GM19397 (cell line): Measurements from ENCODE around the gene LTBP1.
"Not testable (repeated sequence)": the region's sequence is repeated elsewhere in the genome, so short reads cannot be mapped to it uniquely, and the experiment has no call there.

Experiments used
- ATAC-seq: cut with Tn5 transposase; IDR thresholded peaks from one replicate; pipeline ENCODE4 v1.9.1; 2021; ENCODE audit warnings: mild to moderate bottlenecking, moderate library complexity; ENCODE audit not compliant: unreplicated experiment

Gene LTBP1

DNA sequence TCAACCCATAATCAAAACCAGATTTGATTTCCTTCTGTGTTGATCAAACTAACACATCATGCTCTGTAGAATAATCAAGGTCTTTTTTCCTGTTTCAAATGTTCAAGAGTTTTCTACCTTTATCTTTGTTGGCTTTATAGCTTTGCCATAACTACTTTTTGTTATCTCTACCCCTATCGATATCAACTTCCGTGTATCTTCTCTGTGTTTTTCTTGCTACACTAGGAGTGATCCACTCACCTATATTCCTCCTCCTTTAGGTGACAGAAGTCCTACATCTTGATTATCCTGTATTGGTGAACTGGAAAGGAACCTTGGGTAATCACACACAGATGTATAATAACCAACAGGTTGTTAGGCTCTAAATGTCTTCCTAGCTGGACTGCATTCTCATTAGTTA, 85.5 kb downstream of the LTBP1 start:
- no peak for ATAC-seq

DNA sequence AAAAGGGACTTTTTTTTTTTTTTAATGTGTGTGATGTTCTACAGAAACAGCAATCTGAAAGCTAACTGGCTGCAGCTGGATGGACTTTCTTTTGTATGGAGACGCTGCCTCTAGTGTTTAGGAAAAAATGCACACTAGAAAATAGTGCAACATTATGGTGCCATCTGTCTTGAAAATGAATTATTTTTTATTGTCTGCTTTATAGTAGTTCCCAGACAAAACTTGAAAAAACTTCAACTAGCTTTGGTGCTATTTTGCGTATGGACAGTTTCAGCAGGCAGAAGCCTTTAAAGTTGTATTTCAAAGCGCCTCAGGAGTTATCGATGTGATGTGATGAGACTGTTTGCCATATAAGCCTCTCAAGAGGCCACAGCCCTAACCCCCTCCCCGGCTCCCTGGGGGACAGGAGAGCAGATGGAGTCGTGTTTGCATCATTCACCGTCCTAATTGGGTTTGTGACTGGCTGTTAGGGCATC, 86.9 kb downstream of the LTBP1 start:
- ATAC-seq, result no peak

DNA sequence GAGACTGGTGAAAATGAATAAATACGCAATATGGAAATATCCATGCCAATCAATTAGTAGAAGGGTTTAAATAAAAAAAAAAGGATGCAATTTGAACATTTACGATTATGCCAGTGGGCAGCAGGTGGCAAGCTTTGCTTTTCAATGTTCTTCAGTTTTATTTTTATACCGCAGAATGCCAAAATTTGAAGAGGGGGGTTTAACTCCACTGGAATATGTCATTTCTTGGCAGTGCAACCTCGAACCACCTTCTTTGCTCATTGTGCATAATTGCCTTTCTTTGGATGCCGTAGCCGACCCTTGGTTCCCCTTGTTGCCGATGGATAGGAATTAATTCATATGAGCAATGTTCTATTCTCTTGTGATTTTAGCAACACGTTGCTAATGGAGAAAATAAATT, 88.0 kb downstream of the LTBP1 start:
- no peak for ATAC-seq

DNA sequence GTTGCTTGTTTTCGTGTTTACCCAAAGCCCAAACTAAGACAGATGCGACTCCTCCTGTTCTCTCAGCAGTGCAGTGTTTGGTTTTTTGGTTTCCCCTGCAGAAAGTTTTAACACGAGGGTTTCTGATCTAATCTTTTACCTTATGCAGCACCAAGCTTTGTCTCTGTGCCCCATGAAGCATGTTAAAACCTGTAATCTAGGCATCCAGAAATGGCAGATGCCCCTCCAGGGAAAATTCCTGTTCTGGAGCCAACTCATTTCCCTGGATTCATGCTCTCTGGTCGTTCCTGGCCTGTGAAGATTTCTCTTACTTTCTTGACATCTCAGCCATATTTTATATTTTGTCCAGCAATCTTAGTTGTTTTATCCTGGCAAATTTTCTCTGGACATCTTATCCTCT, 91.5 kb downstream of the LTBP1 start:
- ATAC-seq, result no peak

DNA sequence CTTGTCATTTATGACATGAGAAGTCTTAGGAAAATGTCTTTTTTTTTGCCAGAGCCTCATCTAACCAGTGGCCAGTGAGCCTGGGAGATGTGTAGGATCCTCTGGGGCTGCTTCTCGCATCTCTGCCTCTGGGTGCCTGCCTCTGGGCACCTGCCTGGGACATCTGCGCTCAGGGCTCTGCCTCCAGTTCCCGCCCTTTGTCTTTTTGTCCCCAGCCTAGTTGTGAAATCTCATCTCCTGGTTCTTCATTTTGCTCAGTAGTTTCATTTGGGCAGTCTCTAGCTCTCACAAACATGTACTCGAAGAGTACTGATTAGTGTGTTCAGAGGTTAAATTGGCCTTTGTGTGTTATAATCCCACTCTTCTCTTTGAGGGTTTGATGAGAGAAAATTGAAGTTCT, 92.0 kb downstream of the LTBP1 start:
- ATAC-seq, result no peak

DNA sequence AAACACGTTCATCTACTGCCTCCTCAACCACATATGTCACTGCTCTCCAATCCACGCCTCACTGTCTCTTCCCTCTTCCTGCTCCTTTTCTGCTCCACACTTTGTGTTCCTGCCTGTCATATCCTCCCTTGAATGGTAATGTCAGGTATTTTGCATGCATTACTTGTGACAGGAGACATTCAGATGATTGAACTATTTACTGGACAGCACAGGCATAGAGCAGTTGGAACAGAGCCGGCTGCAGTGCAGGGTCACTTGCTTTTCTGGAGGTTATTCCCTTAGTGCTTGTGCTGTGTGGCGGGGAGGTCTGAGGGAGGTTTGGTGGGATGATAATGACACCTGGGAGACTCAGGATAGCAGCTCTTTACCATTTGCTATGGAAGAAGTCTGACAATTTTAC, 93.8 kb downstream of the LTBP1 start:
- no peak for ATAC-seq

DNA sequence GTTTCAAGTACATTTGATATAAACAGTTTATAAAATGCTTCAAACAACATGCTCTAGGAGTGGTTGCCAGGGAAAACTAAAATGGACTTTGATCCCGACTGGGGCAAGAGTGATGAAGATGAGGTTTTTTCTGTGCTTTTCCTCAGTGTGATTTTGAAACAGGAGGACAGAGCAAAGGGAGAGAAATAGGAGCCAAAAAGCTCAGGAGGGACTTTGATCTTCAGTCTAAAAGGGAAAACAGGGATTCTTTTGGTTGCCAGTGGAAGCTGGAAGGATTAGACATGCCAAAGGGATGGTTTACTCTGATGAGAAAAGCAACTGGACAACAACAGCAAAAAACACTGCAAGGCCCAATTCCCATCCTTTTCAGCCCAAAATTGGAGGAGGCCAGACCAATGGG, 95.5 kb downstream of the LTBP1 start:
- ATAC-seq, result no peak

DNA sequence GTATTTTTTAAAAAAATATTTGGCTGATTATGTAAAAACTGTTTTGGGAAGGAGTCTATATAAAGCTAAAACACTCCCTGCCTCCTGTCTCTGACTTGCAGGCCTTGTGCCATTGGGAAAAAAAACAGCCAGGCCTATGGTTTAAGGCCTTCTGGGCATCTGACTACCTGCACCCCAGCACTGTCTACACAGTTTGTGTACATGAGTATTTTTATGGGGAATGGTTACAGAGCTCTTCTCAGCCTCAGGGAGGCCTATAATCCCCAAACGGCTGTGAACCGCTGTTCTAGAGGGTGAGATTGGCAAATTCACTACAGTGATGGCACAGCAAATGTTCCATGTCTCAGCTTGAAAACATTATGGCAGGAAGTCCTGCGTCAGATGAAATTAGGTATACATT, 96.1 kb downstream of the LTBP1 start:
- no peak for ATAC-seq

DNA sequence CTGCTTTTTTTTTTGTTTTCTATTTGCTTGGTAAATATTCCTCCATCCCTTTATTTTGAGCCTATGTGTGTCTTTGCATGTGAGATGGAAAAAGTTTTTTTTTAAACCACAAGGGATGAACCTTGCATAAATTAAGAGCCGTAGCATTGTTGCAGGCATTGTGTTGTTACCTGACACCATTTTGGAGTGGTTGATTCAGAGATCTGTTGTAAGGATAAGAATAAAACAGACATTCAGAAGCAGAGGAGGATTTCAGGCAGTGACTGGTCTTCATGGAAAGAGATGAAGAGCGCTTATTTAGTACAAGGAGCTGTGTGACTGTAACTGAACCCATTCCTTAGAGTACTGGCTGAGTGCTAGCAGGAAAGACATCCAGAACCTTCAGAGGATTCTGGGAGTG, 101.2 kb downstream of the LTBP1 start:
- ATAC-seq, result no peak

DNA sequence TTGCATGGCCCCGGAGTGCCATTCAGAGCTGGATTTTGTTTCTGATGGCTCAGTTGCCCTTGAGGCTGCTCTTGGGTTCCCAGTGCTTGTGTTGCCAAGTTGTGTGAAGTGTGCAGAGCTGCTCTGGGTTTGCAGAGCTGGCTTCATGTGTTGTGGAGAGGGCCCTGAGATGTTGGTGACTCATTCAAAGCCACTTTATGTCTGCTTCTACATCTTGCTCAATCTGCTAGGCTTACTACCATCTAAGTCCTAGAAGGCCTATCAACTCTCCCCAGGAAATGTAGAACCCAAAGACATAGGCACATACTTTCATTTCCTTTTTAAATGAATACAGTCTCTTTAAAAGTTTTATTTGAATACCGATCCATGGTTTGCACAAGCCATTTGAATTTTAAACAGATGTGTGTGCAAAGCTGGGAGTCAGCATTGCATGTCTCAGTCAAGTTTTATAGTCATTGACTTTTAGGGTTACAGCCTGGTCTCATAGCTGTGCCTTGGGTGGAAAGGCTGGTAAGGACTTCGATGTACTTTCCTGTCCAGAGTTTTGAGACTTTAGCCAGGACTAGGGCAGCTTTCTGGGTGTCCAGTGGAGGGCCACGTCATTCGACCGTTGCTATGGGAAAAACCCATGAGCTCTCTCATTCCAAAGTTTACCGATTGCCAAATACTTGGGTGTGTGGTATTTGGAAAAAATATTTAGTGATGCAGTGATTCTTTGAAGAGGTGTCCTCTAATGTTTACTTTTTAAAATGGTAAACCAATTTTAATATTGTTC, 105.0 kb downstream of the LTBP1 start:
- no peak for ATAC-seq

DNA sequence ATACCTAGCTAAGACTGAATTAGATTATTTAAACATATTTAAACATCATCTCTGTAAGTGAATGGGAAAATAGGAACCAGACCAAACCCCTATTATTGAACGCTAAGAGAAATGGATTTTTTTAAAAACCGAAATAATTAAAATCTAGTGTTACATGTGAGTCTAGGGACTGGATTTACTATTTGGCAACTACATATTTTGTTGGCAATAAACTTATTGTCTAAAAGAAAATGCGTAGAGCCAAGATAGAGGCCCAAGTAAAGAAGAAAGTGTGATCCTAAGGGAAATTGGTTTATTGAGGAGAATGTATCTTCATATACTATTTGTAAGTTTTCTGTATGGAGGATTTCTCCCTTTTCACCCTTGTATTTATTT, 105.6 kb downstream of the LTBP1 start:
- ATAC-seq, result no peak

DNA sequence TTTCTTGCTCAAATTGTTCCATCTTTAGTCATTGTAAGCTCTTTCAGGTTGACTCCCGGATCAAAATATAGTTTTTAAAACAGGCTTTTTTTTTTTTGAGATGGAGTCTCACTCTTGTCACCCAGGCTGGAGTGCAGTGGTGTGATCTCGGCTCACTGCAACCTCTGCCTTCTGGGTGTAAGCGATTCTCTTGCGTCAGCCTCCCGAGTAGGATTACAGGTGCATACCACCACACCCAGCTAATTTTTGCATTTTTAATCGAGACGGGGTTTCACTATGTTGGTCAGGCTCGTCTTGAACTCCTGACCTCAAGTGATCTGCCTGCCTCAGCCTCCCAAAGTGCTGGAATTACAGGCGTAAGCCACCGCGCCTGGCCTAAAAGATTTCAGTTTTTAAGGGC, 106.0 kb downstream of the LTBP1 start:
- not testable (repeated sequence) for ATAC-seq

DNA sequence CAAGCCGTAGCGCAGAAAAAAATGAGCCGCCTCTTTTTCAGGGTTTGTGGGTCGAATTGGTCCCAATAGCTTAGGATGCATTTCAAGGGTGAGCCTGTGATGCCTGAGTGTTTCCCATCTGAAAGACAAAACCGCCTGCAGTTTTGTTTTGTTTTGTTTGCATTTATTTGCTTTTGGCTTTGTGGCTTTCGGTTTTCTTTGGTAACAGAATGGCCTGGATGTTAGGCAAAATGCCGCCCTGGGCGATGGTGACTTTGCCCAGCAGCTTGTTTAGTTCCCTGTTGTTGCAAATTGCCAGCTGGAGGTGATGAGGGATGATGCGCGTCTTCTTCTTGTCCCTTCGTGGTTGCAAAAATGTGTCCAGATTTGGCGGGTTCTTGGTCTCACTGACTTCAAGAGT, 109.4 kb downstream of the LTBP1 start:
- ATAC-seq, result no peak

DNA sequence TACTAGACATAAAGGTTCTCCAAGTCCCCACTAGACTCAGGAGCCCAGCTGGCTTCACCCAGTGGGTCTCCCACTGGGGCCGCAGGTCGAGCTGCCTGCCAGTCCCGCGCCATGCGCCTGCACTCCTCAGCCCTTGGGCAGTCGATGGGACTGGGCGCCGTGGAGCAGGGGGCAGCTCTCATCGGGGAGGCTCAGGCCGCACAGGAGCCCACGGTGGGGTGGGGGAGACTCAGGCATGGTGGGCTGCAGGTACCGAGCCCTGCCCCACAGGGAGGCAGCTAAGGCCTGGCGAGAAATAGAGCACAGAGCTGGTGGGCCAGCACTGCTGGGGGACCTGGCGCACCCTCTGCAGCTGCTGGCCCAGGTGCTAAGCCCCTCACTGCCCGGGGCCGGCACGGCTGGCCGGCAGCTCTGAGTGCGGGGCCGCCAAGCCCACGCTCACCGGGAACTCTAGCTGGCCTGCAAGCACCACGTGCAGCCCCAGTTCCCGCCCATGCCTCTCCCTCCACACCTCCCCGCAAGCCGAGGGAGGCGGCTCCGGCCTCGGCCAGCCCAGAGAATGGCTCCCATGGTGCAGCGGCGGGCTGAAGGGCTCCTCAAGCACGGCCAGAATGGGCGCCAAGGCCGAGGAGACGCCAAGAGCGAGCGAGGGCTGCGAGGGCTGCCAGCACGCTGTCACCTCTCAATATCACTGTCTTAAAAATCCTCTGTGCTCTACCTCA, 110.7 kb downstream of the LTBP1 start:
- ATAC-seq, result not testable (repeated sequence)

DNA sequence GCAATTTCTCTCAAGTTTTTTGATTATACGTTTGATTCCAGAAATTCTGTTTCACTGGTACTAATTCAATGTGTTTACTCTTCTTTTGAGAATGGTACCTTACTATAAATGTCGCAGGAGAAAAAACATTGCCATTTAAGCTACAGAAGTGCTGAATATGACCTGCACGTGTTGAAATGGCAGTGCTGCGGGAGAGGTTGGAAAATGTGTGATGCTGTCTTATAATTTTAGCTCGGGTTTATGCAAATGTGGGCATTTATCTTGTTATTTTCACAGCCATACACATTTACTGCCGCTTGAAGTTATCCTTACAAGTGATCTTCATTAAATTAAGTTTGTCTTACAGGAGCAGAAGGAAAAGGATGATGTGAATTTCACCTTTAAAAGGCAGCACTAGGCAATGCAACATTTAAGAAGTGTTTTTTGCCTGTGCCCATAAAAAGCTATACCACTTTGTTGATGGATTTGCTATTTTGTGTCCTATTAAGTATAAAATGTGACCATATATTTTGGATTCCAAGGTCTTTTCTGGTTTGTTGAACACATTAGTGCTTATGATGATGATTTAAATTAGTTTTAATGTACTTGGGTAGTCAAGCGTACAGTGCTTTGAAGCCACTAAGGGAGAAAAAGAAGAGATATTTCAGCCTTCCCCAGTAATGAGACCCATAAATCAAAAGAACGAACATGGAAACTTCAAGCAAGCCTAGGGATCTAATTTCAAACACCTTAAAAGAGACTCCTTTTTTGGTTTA, 112.1 kb downstream of the LTBP1 start:
- ATAC-seq, result no peak

DNA sequence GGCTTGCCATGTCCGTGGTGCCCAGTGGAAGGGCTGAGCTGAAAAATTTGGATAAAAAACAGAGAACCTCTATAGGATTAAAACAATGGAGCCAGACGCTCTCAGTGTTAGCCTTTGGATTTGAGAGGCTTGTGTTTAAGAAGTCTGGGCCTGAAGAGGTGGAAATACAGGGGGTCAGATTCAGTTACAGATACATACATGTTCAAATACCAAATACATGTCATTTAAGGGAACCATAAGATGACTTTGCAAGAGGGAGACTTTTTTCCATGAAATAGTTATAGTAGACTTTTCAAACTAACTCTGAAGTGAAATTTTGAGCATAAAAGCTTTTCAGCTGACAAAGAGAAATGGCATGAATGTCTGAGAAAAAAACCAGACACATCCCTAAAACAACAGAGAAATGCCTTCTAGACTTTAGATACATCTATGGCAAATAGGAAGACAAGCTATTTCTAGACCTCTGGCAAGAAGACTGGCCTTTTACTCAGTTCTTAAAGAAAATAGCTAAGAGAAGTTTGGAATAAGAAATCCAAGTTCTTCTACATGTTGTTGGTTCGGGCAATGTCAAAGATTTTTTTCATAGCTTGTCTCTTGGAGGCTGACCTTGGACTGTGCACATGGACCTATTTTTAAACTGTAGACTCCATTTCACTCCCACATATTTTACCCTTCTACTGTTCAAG, 112.9 kb downstream of the LTBP1 start:
- ATAC-seq, result no peak

DNA sequence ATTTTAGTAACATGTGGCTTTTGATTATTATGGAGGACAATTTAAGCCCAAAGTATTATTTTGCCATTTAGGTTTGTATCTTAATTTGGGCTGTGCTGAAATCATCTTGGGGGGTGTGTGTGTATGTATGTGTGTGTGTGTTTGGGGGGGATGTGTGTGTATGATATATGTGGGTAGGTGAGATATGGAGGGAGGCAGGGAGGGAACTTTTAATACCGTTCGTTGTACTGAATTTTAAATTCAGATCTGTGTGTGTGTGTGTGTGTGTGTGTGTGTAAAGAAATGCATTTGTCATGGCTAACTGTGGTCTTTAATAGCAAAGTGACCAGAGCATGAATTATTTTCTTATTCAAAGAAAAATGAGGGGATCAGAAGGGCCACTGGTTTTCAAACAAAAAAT, 113.7 kb downstream of the LTBP1 start:
- ATAC-seq, result no peak

DNA sequence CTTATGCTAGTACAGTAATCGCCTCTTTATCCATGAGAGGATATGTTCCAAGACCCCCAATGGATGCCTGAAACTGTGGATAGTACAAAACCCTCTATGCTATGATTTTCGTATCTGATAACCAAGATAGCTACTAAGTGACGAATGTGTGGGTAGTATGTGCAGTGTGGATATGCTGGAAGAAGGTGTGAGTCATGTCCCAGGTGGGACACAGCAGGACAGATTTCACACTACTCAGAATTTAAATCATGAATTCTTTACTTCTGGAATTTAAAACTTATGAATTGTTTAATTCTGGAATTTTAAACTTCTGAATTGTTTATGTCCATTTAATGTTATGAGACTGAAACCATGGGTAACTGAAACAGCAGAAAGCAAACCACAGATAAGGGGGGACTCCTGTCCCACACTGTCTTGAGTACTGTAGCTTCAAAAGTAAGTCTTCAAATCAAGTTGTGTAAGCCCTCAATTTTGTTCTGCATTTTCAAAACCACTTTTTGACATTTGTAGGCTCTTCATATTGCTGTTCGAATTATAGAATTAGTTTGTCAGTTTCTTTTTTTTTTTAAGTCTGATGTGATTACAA, 116.0 kb downstream of the LTBP1 start:
- ATAC-seq, result no peak

DNA sequence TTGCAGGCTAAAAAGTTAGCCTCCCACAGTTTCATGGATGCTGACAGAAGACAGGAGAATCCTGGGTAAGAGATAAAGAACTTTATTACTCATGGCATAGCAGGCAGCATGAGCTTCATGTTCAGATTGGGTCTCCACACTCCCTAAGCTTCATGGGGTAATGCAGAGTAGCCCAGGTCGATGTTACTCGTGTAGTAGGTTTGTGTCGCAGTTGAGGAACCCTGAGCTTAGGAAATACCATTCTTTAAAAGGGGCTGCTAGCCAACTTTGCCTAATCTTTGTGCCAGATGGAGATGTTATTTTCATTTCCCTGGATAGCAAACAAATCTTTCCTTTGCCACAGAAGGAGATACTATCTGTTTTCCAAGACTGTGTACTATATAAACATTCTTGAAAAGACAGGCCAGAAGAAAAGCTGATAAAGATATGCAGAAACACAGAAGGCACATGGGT, 117.6 kb downstream of the LTBP1 start:
- ATAC-seq, result no peak

DNA sequence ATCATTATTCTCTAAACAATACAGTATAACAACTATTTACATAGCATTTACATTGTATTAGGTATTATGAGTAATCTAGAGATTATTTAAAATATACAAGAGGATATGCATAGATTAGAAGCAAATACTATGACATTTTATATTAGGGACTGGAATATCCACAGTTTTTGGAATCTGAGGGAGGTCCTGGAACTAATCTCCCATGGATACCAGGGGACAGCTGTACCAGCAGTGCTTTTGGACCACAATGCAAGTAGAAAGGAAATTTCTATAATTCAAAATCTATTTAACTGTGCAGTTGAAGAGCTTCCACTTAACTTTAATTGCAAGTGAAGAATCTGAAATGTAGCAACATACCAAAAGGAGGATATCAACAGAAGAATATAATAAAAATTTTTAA, 120.8 kb downstream of the LTBP1 start:
- ATAC-seq, result no peak

DNA sequence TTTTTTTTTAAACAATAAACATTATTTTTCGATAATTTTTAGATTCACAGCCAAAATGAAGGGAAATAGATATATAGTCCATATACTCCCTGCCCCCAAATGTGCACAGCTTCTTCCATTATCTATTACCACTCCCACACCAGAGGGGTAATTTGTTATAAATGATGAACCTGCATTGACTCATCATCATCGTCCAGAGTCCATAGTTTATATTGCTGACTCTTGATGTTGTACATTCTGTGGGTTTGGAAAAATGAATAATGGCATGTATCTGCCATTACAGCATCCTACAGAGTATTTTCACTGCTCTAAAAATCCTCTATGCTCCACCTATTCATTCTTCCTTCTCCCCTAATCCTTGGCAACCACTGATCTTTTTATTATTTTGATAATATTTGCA, 121.5 kb downstream of the LTBP1 start:
- ATAC-seq, result no peak
